Type B pancreatic cell (in vitro differentiated cells): ENCODE measurements around the gene HIVEP3. TPM values are rescaled to one million over a fixed set of nuclear protein-coding genes. Genes with fewer than 3 reads are reported as not detected.
"Not testable (repeated sequence)": the region's sequence is repeated elsewhere in the genome, so short reads cannot be mapped to it uniquely, and the experiment has no call there.

Experiments
- DNase-seq: peaks from one replicate; pipeline ENCODE4 v3.0.0; 2021; ENCODE audit warnings: mixed read lengths; ENCODE audit not compliant: unreplicated experiment; ENCODE audit errors: extremely low spot score
- H3K27ac Mint-ChIP-seq: 2 replicates; pipeline ENCODE4 v1.8.0; 2021; ENCODE audit warnings: mild to moderate bottlenecking, mixed read lengths
- H3K27me3 Mint-ChIP-seq: 2 replicates; pipeline ENCODE4 v1.8.0; 2021; ENCODE audit warnings: mixed read lengths
- H3K36me3 Mint-ChIP-seq: 2 replicates; pipeline ENCODE4 v1.8.0; 2021; ENCODE audit warnings: mixed read lengths
- H3K4me1 Mint-ChIP-seq: one replicate; pipeline ENCODE4 v1.8.0; 2021; ENCODE audit warnings: mixed read lengths; ENCODE audit not compliant: unreplicated experiment
- H3K4me3 Mint-ChIP-seq: 2 replicates; pipeline ENCODE4 v1.8.0; 2021; ENCODE audit warnings: mild to moderate bottlenecking, mixed read lengths
- H3K9me3 Mint-ChIP-seq: 2 replicates; pipeline ENCODE4 v1.8.0; 2021; ENCODE audit warnings: mixed read lengths
- total RNA-seq: library from RNA; stranded (reverse); gene quantifications from 2 replicates; pipeline ENCODE4 v1.2.1, GENCODE V29; 2021; ENCODE audit warnings: low replicate concordance
- TF ChIP-seq, protein P1 (sequence below): fragments of 200-600 bp; sonication (generic); conservative IDR thresholded peaks from 2 replicates; pipeline ENCODE4 v1.5.0; 2021; ENCODE audit warnings: antibody characterized with exemption, mild to moderate bottlenecking

HIVEP3 gene
- total RNA-seq, 1 donor from 2014 or later, result 9.2 TPM

- no peak overlapping the region for H3K4me3 Mint-ChIP-seq
- H3K36me3 Mint-ChIP-seq, result no peaks in the 10 kb centered on the region
- H3K9me3 Mint-ChIP-seq, result peaks cover 10% of the 10 kb centered on the region
- H3K4me1 Mint-ChIP-seq, result no peaks in the 10 kb centered on the region
- TF ChIP-seq, protein P1, sequence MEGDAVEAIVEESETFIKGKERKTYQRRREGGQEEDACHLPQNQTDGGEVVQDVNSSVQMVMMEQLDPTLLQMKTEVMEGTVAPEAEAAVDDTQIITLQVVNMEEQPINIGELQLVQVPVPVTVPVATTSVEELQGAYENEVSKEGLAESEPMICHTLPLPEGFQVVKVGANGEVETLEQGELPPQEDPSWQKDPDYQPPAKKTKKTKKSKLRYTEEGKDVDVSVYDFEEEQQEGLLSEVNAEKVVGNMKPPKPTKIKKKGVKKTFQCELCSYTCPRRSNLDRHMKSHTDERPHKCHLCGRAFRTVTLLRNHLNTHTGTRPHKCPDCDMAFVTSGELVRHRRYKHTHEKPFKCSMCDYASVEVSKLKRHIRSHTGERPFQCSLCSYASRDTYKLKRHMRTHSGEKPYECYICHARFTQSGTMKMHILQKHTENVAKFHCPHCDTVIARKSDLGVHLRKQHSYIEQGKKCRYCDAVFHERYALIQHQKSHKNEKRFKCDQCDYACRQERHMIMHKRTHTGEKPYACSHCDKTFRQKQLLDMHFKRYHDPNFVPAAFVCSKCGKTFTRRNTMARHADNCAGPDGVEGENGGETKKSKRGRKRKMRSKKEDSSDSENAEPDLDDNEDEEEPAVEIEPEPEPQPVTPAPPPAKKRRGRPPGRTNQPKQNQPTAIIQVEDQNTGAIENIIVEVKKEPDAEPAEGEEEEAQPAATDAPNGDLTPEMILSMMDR, result no peak
- no peak for DNase-seq
- peaks cover 42% of the 10 kb centered on the region for H3K27me3 Mint-ChIP-seq
- H3K27ac Mint-ChIP-seq, result no peak overlapping the region
Observed at GRCh38 chr1:41933106-41933505, 14.4 kb upstream of the HIVEP3 start.

- Mint-ChIP-seq H3K27me3 (peaks cover 47% of the 10 kb centered on the region), H3K4me1 (no peaks in the 10 kb centered on the region), H3K36me3 (no peaks in the 10 kb centered on the region), H3K4me3 (no peak overlapping the region), H3K27ac (no peak overlapping the region), H3K9me3 (peaks cover 10% of the 10 kb centered on the region)
- no peak for DNase-seq
- TF ChIP-seq, protein P1, result no peak
Observed at GRCh38 chr1:41931578-41931977, 12.9 kb upstream of the HIVEP3 start.

DNA sequence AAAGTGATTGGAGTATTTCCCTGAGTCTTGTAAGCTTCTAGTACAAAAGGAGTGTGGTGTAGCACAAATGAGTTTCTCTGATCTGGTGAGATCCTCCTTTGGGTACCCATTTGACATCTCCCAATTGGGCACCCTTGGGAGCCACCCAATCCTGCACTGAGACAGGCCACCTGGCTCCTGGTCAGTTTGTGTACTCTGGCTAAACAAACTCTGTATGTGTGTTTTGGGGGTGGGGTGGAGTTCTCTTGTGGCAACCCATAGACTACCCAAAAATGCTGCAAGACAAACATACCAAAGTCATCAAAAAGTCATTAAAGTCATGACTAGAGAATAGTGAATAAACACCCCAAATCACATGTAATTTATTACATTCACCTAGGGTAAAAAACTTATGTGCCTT is 8.4 kb upstream of the HIVEP3 start:
- Mint-ChIP-seq H3K9me3 (peaks cover 3% of the 10 kb centered on the region), H3K27ac (no peak overlapping the region), H3K4me3 (no peak overlapping the region), H3K36me3 (no peaks in the 10 kb centered on the region), H3K27me3 (peaks cover 28% of the 10 kb centered on the region), H3K4me1 (no peaks in the 10 kb centered on the region)
- TF ChIP-seq, protein P1, result no peak
- no peak for DNase-seq

DNA sequence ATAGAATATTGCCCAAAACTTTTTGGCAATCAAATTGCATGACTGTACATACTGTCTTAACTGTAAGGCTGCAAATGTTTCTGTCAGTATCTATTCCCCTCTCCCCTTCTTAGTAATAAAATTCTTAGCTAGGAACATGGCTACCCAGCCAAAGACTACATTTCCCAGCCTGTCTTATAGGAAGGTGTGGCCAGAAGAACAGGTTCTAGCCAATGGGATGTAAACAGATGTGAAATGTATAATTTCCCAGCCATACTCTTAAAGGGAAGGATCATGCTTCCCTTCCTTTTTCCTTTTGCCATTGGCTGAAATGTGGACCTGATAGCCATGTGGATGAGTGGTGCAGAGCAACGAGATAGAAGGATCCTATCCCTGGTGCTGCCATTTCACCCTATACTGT is 7.0 kb upstream of the HIVEP3 start:
- no peaks in the 10 kb centered on the region for H3K36me3 Mint-ChIP-seq
- peaks cover 3% of the 10 kb centered on the region for H3K9me3 Mint-ChIP-seq
- H3K27ac Mint-ChIP-seq, result no peak overlapping the region
- no peaks in the 10 kb centered on the region for H3K4me1 Mint-ChIP-seq
- H3K4me3 Mint-ChIP-seq, result no peak overlapping the region
- no peak for DNase-seq
- TF ChIP-seq, protein P1, result no peak
- H3K27me3 Mint-ChIP-seq, result peaks cover 17% of the 10 kb centered on the region

GRCh38 chr1:41924911-41925310 is 6.2 kb upstream of the HIVEP3 start:
- Mint-ChIP-seq H3K36me3 (no peaks in the 10 kb centered on the region), H3K27me3 (peaks cover 15% of the 10 kb centered on the region), H3K4me3 (no peak overlapping the region), H3K4me1 (peaks cover 5% of the 10 kb centered on the region), H3K27ac (no peak overlapping the region), H3K9me3 (peaks cover 1% of the 10 kb centered on the region)
- DNase-seq, result no peak
- TF ChIP-seq, protein P1, result no peak

GRCh38 chr1:41921271-41921670 is 2.5 kb upstream of the HIVEP3 start:
- DNase-seq, H3K27ac Mint-ChIP-seq, H3K4me3 Mint-ChIP-seq, H3K36me3 Mint-ChIP-seq, H3K9me3 Mint-ChIP-seq: not testable (repeated sequence)
- peaks cover 32% of the 10 kb centered on the region for H3K4me1 Mint-ChIP-seq
- H3K27me3 Mint-ChIP-seq, result peaks cover 33% of the 10 kb centered on the region
